K562 (cell line): Measurements from ENCODE around the gene FBXW7. TPM values are rescaled to one million over a fixed set of nuclear protein-coding genes. Genes with fewer than 3 reads are reported as not detected.

Experiments
- ATAC-seq: fragments of 200-7000 bp; cut with Tn5 transposase; 3 replicates; pipeline ENCODE4 v1.9.1; 2020; ENCODE audit warnings: moderate library complexity
- BruUV-seq: library from RNA; stranded (reverse); fragments of 400-500 nt; replicated peaks from 2 replicates; lab custom pipeline; 2021; lab: Mats Ljungman, UMichigan
- CTCF ChIA-PET: fragments of 300-600 bp; formaldehyde crosslinking; extraction: SDS; loops from one replicate; lab custom pipeline; 2021; ENCODE audit warnings: low intra/inter-chr PET ratio; lab: Yijun Ruan, JAX
- POLR2A ChIA-PET: fragments of 300-600, 350-650 bp; sonication (Branson Sonifier 250); formaldehyde crosslinking; extraction: SDS; loops from one replicate; lab custom pipeline; 2021; ENCODE audit warnings: antibody characterized with exemption, inconsistent platforms; lab: Yijun Ruan, JAX
- DNase-seq, 4 experiments: peaks; one replicate each; pipeline versions ENCODE4 v3.0.0 to v3.0.0-alpha.2; 2011 to 2018; ENCODE audit warnings: low spot score in 3 of 4, mixed read lengths in 3 of 4; ENCODE audit errors: extremely low read depth in 1 of 4
- FAIRE-seq: peaks from 2 replicates; lab custom pipeline; 2011; peaks lifted over from hg19 to GRCh38; lab: Jason Lieb, UNC
- H2AFZ ChIP-seq: 2 replicates; pipeline ENCODE4 v1.6.0; 2011; ENCODE audit warnings: low read depth, low read length, control low read depth, inconsistent platforms
- H3K27ac ChIP-seq: fragments of 200-600 bp; 3 replicates; pipeline ENCODE4 v1.8.0; 2011; ENCODE audit warnings: low read depth, mild to moderate bottlenecking, control low read depth, inconsistent platforms, low read length, moderate library complexity, mixed read lengths; ENCODE audit errors: extremely low read depth
- H3K27me3 ChIP-seq, 2 experiments: fragments of 300-600 bp in 1 of 2; 2 replicates in 1 of 2; 3 replicates in 1 of 2; pipeline versions ENCODE4 v1.6.0 to v1.8.0; 2011; ENCODE audit warnings: inconsistent platforms in 2 of 2, low read length in 2 of 2, mild to moderate bottlenecking in 1 of 2, mixed read lengths in 1 of 2, moderate library complexity in 1 of 2; ENCODE audit not compliant: control insufficient read depth in 2 of 2, insufficient read depth in 2 of 2
- H3K36me3 ChIP-seq: fragments of 300-600 bp; 3 replicates; pipeline ENCODE4 v1.8.0; 2011; ENCODE audit warnings: mild to moderate bottlenecking, low read length, inconsistent platforms; ENCODE audit not compliant: control insufficient read depth, insufficient read depth
- H3K4me1 ChIP-seq, 2 experiments: fragments of 200-600 bp in 1 of 2; replicated peaks in 1 of 2; 2 replicates in 1 of 2; 3 replicates in 1 of 2; pipeline versions ENCODE4 v1.5.1 to v1.8.0; 2011; ENCODE audit warnings: inconsistent platforms in 2 of 2, low read length in 2 of 2, mild to moderate bottlenecking in 1 of 2, mixed read lengths in 1 of 2, moderate library complexity in 1 of 2; ENCODE audit not compliant: control insufficient read depth in 2 of 2, insufficient read depth in 2 of 2
- H3K4me2 ChIP-seq: 2 replicates; pipeline ENCODE4 v1.6.1; 2011; ENCODE audit warnings: low read length, control low read depth, inconsistent platforms, mixed read lengths; ENCODE audit not compliant: insufficient read depth
- H3K4me3 ChIP-seq: fragments of 200-600 bp; sonication (generic), shearing (Covaris generic); 2 replicates; pipeline ENCODE4 v1.5.1; 2016; ENCODE audit warnings: control low read depth, inconsistent platforms
- H3K79me2 ChIP-seq: fragments of 200-600 bp; 3 replicates; pipeline ENCODE4 v1.8.0; 2011; ENCODE audit warnings: low read length, inconsistent platforms; ENCODE audit not compliant: control insufficient read depth, insufficient read depth
- H3K9ac ChIP-seq, 2 experiments: 2 replicates each; pipeline versions ENCODE4 v1.6.0 to v1.6.1; 2011; ENCODE audit warnings: low read depth in 2 of 2, low read length in 2 of 2, control low read depth in 1 of 2, inconsistent platforms in 1 of 2, mild to moderate bottlenecking in 1 of 2, mixed read lengths in 1 of 2; ENCODE audit not compliant: insufficient read depth in 1 of 2
- H3K9me1 ChIP-seq: one replicate; pipeline ENCODE4 v1.6.0; 2011; ENCODE audit warnings: inconsistent platforms, mild to moderate bottlenecking, low read length, moderate library complexity; ENCODE audit not compliant: control insufficient read depth, insufficient read depth
- H3K9me3 ChIP-seq: replicated peaks from 2 replicates; pipeline ENCODE4 v1.5.1; 2011; ENCODE audit warnings: low read depth, low read length, inconsistent platforms; ENCODE audit not compliant: control insufficient read depth, insufficient read depth
- H4K20me1 ChIP-seq: replicated peaks from 2 replicates; pipeline ENCODE4 v1.6.1; 2011; ENCODE audit warnings: low read length, inconsistent platforms, mixed read lengths; ENCODE audit not compliant: control insufficient read depth, insufficient read depth
- ARHGAP35 ChIP-seq: fragments of 450-650 bp; IDR thresholded peaks from 2 replicates; pipeline ENCODE4 v1.6.1; 2018; ENCODE audit not compliant: partially characterized antibody
- ARID1B ChIP-seq: fragments of 450-650 bp; IDR thresholded peaks from 2 replicates; pipeline ENCODE4 v1.6.1; 2016; ENCODE audit warnings: antibody characterized with exemption, mild to moderate bottlenecking, inconsistent platforms
- BACH1 ChIP-seq: fragments of 200-800 bp; sonication (Bioruptor generic); IDR thresholded peaks from 2 replicates; pipeline ENCODE4 v1.6.1; 2016; ENCODE audit warnings: missing genetic modification characterization, missing compliant biosample characterization
- NEUROD1 ChIP-seq: fragments of 150-350 bp; IDR thresholded peaks from 2 replicates; pipeline ENCODE4 v1.6.1; 2014; ENCODE audit warnings: borderline replicate concordance, low read length, low read depth; ENCODE audit not compliant: partially characterized antibody
- NFIC ChIP-seq: fragments of 450-650 bp; IDR thresholded peaks from 2 replicates; pipeline ENCODE4 v1.6.1; 2017; ENCODE audit warnings: mild to moderate bottlenecking, inconsistent platforms
- NFIX ChIP-seq: fragments of 250-450 bp; sonication (Bioruptor Pico); IDR thresholded peaks from 2 replicates; pipeline ENCODE4 v1.4.0; 2020; ENCODE audit warnings: low read depth, mild to moderate bottlenecking, moderate library complexity
- NFYB ChIP-seq: IDR thresholded peaks from 2 replicates; pipeline ENCODE4 v1.6.1; 2011; ENCODE audit warnings: mild to moderate bottlenecking, moderate library complexity; ENCODE audit not compliant: insufficient read length; ENCODE audit errors: extremely low read depth
- PHB ChIP-seq: fragments of 250-450 bp; sonication (Bioruptor Pico); IDR thresholded peaks from 2 replicates; pipeline ENCODE4 v1.5.0; 2021
- STAT5A ChIP-seq: IDR thresholded peaks from 2 replicates; pipeline ENCODE4 v1.6.1; 2012; ENCODE audit warnings: low read length, inconsistent platforms, borderline replicate concordance
- ZNF586 ChIP-seq: fragments of 450-650 bp; formaldehyde crosslinking; conservative IDR thresholded peaks from 2 replicates; pipeline ENCODE4 v1.4.0; 2020; ENCODE audit warnings: mild to moderate bottlenecking, moderate library complexity
- ZNF707 ChIP-seq: fragments of 250-450 bp; sonication (Bioruptor Pico); conservative IDR thresholded peaks from 2 replicates; pipeline ENCODE4 v1.8.0; 2022; ENCODE audit warnings: inconsistent platforms, mild to moderate bottlenecking, moderate library complexity
- in situ Hi-C: fragments of 300-500 bp; cut with MboI; formaldehyde crosslinking; loops from 4 replicates; pipeline ENCODE4 v1.15.0; 2018; ENCODE audit warnings: inconsistent platforms, mixed read lengths
- intact Hi-C: fragments of 100-400 bp; cut with micrococcal nuclease; formaldehyde crosslinking; loops from 2 replicates; pipeline ENCODE4 v1.14.2; 2022
- polyA plus RNA-seq, 8 experiments: library from polyadenylated mRNA; depleted of rRNA in 4 of 8; stranded (reverse) in 5 of 8; unstranded in 3 of 8; fragments of >200 nt; fragmentation: Nextera tagmentation in 2 of 8; fragmentation: Illumina TruSeq in 1 of 8; extraction: Ambion mirVana in 2 of 8; extraction: Trizol in 1 of 8; gene quantifications; 2 replicates each; pipeline versions ENCODE4 v1.2.1 to v1.2.3, GENCODE V29; 2011 to 2014; ENCODE audit warnings: inconsistent platforms in 1 of 8, missing spikeins in 1 of 8
- total RNA-seq, 7 experiments: library from RNA; depleted of rRNA in 6 of 7; stranded (reverse); fragments of >200 nt in 6 of 7; fragmentation: Illumina TruSeq in 2 of 7; extraction: Trizol in 2 of 7; gene quantifications; 2 replicates each; pipeline versions ENCODE4 v1.2.1 to v1.2.3, GENCODE V29; 2011 to 2021; ENCODE audit warnings: low replicate concordance in 1 of 7

The FBXW7 gene
- total and polyA plus RNA-seq, 9 of the 15 experiments (the other 6 are each of a cell fraction or from before 2014, with no cell fraction given), result 6.8 to 44.2 (median 16.4) TPM

- Histone ChIP-seq H3K9ac (no peak overlapping the region), H3K9me1 (no peaks in the 10 kb centered on the region), H4K20me1 (no peaks in the 10 kb centered on the region), H3K9me3 (no peaks in the 10 kb centered on the region), H3K4me3 (no peak overlapping the region), H3K79me2 (no peaks in the 10 kb centered on the region), H3K27me3 (no peaks in the 10 kb centered on the region), H3K4me2 (no peak overlapping the region), H2AFZ (no peak overlapping the region), H3K27ac (no peak overlapping the region), H3K4me1 (no peaks in the 10 kb centered on the region), H3K36me3 (no peaks in the 10 kb centered on the region)
- intact Hi-C loops, result no loop called here
- in situ Hi-C loops, result no loop called here
- BruUV-seq, result no TSS peak
- ChIA-PET CTCF (no interaction called here), POLR2A (no interaction called here)
- FAIRE-seq, result no peak
- ATAC-seq, result no peak
- no peak for DNase-seq
- TF ChIP-seq ZNF707 (no peak), NEUROD1 (no peak), ARHGAP35 (no peak), BACH1 (tag) (no peak), NFIC (no peak), NFYB (no peak), PHB (CRISPR knock-in tag) (no peak), NFIX (no peak), ARID1B (no peak), STAT5A (no peak), ZNF586 (CRISPR knock-in tag) (no peak)
Measured at GRCh38 chr4:152372444-152372843, 163.4 kb downstream of the FBXW7 start.
